ENCODE measurements around the gene PRKAR1B. TPM values are rescaled to one million over a fixed set of nuclear protein-coding genes. Genes with fewer than 3 reads are reported as not detected.

The PRKAR1B gene
- total RNA-seq, 1 donor from 2014 or later = 12.5 TPM

DNA sequence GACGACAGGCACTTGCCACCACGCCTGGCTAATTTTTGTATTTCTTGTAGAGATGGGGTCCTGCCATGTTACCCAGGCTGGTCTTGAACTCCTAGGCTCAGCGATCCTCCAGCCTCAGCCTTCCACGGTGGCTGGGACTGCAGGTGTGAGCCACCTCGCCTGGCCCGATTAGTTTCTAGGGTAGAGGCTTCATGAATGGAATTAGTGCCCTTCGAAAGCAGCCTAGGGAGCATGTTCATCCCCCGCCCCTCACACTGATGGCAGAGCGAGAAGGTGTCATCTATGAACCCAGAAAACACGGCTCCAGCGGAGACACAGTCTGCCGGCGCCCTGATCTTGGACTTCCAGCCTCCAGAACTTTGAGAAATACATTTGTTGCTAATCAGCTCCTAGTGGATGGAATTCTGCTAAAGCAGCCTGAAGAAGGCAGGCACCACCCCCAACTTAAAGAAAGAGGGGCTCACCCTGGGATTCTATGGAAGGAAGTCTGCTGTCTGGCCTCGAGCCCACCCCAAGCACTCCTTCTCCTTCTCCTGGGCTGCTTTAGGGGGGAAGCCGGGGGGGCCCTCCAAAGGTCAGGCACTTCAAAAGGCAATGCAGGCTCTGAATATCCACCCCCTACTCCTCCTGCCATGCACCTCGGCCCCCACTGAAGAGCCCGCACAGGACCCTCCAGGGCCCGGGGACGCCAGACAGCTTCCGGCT, 217.5 kb downstream of the PRKAR1B start:
- DNase-seq = no peak

DNA sequence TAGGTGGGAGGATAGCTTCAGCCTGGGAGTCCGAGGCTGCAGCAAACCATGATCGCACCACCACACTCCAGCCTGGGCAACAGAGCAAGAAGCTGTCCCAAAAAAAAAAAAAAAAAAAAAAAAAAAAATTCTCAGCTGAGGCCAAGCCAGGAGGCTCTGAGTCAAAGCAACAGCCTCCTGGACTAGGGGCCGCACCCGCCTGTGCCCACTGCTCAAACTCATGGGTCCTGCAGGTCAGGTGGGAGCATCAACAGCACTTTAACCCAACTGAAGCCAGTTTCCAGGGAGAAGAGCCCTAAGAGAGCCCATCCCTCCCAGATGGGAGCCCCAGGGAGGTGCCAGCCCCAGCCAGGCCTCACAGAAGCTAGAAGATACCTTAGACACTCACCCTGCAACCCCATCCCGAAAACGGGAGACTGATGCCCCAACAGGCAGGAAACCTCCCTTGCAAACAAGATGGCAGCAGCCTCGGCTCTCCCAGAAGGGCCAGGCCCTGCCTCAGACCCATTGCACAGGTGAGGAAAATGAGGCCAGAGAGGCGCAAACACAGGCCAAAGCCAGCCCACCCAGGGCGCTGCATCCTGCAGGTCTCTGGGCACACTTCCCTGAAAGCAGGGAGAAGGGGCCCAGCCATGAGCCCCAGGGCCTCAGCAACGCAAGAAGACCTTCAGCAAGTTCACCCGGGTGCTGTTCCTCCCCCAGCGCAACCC, 218.5 kb downstream of the PRKAR1B start:
- no peak for DNase-seq

DNA sequence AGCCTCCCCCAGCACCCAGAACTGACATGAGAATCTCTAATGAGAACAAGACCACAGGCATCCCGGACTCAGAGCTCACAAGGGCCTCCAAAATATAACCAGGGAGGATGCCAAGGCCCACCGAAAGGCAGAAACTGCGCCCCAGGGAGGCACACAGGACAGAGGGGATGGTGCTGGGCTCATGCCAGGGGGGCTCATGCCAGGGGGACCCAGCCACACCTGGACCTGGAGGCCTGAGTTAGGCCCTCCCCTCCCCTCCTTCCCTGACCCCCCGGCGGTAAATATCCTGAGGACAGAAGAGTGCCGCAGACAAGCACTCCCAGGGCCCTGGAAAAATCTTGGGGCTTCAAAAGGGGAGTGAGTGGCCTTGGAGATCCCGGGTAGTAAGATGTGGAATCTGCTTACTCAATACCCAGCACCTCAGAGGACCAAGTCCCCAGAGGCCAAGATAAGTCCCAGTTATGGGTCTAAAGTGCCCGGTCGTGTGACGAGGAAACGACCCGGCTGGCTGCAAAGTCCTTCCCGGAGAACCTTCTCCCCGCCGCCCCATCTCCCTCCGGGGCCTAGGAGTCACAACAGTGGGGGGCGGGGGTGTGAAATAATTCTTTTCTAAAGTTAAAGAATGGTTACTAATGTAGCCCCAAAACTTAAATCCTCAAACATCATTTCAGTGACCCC, 219.3 kb downstream of the PRKAR1B start:
- no peak for DNase-seq

DNA sequence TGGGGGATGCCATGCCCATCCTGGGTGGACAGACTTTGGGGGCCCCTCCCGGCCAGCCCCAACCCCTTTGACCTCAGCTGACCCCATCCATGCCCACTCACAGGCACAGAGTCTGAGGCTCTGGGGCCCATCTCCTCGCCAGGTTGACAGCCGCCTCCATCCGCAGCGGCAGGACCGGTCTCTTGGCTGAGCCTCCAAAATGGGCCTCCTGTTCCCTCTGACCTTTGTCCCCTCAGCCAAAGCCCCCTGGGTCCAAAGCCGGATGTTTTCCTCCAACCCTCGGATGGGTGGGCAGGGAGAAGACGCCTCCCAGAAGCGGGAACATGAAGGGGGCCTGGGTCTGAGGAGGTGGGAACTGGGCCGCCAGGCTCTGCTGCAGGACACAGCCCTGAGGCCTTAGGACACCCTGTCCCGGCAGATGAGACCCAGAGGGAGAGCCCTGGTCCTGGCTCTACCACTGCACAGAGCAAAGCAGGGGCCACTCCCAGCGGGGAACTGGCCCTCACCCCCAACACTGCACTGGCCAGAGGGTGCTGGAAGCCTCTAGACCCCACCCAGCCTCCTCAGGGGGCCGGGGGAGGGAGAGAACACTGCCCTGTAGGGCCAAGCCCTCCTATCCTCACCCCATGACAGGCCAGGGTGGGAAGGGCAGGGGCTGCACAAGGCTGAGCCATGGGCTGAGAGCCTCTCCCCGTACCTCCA, 220.0 kb downstream of the PRKAR1B start:
- no peak for DNase-seq

DNA sequence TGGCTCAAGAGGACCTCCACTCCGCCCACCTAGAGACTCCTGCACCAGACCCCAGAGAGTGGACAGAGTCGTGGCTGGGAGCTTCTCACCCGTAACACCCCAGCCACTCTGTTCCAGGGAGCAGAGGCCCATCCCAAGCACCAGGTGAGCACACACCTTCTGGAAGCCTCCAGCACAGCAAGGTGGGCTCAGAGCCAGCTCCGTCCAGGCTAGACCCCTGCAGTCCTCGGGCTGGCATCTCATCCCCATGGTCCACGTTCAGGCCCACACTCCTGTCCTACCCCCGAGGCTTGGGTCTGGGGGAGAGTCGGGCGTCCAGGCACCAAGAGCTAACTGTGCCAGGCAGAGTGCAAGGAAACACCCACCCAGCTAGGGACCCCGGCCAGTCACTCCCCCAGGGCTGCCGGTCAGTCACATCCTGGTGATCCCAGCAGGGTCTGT, 220.7 kb downstream of the PRKAR1B start:
- no peak for DNase-seq

DNA sequence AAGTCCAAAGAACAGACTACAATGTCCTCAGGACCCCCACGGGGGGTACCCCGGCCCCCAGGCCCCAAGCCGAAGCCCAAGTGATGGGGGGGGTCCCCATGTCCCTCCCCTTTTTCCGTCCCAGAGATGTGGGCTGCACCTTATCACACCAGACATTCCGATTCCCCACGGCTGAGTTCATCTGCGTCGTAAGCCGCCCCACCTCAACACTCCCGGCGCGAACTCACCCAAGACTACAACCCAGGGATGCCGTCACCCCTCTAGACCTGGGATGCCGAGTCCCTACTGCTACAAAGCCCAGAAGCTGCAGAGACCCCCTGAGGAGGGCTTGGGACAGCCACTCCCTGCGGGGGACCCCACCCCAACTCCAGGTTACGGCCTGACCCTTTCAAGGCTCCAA, 221.9 kb downstream of the PRKAR1B start:
- DNase-seq = no peak

DNA sequence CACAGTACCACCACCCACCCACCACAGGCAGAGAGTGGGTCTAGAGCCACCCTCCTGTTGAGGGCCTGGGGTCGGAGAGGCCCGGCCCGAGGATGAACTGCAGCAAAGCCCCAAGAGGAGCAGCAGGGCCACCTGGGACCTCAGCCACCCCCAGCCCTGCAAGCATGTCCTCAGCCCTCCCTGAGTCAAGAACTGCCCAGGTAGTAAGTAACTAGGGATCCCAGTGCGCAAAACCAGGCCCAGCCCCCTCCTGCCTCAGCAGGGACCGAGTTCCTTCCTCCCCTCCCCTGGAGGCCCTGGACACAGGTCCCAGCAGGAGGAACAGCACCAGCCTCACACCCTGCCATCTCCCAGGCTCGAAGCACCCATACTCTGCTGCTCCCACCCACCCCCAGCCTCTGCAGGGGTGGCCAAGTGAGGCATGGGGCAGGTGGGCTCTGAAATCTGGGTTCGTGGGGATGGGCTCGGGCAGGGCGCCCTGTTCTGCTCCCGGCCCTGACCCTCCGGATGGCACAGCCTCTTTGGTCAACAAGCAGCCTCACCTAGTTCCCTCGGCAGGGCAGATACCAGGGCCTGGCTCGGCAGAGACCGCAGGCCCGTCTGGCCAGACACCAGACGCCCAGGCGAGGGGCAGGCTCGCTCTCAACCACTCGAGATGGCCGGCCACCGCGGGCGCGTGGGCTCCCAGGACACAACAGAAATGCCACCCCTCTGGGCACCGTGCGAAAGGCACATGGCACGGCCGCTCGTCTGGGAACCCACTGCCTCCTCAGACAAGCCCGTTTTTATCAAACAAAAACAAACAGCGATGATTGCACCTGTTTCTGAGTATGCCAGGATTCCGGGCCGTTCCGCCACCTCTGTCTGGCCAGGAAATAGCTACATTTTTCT, 222.6 kb downstream of the PRKAR1B start:
- DNase-seq = no peak

DNA sequence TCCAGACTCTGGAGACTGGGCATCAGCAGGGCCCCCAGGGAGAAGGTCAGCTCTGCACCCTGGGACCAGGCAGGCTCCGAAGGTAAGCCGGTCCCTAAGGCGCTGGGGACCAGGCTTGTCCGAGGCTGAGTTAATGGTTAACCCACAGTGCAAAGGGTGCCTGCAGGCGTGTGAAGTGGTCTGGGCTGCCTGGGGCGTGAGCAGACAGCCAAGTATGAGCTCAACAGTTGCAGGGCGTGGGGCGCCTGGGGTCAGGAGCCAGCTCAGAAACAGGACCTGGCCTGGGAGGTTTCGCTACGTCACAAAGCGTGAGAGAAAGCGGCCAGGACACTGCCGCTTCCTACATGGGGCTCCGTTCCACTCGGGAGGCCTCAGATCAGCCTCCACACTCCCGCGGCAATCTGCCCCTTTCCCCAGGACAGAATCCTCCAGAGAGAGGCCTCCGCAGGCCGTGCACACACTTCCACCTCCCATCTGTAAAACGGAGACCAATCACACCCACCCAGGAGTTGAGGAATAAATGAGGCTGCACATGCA, 223.4 kb downstream of the PRKAR1B start:
- no peak for DNase-seq

DNA sequence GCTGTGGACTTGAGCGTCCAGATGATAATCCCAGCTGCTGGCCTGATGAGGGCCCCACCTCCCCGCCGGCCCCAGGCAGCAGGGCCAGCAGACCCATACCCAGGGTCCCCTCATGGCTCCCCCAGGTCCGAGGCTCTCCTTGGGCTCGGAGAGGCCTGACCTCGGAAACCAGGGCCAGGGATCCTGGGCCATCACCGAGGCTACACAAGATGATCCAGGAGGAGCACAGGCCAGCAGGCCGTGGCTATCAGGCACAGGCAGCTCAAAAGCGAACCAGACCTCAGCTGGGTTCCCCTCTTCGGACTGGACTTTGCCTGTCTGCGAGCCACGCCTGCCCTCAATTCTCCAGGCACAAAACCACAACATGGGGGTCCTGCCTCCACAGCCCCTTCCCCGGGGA, 224.8 kb downstream of the PRKAR1B start:
- no peak for DNase-seq

DNA sequence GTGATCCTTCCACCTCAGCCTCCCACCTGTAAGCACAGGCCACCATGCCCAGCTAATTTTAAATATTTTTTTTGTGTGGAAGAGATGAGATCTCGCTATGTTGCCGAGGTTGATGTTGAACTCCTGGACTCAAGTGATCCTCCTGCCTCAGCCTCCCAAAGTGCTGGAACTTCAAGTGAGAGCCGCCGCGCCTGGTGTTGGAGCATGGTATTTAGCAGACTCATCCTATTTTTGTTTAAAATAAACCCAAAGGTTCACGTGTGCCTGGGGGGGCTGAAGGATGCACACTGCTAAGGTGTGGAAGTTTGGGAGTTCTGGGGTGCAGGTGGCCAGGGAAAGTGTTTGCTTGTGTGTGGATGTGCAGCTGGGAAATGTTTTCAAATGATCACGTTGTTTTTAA, 225.6 kb downstream of the PRKAR1B start:
- DNase-seq = no peak

DNA sequence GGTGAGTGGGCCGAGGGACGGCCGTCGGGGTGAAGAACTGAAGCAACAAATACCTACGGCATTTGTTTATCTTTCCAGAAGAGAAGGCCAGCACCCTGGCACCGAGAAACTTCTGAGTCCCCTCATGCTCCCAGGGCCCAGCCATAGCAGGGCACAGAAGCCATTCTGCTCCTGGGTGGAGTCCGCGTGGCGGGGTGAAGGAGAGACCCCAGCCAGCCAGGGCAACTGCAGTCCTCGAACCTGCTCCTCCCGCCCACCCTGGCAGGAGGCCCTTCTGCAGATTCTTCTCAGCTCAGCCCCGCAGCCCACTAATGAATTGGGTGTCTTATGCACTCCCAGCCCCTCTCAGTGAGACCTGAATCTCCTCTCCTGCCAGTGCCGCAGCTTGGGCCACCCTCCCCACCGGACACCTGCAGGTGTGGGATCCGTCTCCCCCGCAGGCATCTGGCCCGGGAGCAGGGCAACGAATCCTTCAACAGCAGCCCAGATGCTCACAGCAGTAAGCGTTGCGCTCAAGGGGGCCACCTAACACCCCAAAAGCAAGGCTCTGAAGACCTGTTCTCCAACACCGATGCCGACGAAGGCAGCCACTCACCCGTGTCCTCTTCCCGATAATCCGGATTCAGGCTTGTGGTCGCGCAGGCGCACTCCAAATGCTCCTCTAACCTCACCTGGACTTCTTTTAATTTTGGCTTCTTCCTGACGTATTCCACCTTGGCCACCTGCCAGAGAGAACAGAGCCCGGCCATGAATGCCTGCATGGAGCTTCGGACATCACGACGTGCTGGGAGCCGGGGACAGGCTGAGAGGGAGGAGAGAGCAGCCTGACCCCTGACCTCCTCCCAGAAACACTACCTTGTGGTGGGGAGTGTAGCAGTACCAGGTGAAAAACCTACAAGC, 226.3 kb downstream of the PRKAR1B start:
- DNase-seq = no peak

DNA sequence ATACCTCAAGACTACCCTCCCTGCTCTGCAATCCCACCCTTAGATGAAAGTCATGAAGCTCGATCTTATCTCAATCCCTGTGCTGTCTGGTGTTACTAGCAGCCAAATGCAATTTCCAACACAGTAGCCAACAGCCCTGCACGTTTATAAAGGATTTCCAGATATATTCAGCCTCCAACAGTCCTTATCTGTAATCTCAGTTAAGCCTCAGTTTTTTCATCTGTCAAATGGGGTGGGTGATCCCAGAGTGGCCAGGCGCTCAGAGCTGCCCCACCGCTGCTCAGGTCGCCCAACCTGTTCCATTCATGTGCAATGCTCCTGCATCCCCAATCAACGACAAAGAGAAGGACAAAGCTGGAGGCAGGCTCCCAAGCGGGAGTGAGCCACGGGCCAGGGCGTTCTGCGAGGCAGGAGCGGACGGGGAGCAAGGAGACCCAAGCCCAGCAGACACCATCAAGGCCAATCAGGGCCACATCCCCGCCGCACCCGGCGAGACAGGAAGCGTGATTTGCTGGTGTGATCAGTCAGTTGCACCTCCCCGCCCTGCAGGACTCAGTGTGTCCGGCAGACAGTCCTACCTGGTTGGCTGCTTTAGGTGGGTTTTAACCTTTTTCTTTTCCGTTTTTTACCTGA, 227.1 kb downstream of the PRKAR1B start:
- no peak for DNase-seq

Other genes with a start within 250 kb of the PRKAR1B start
- 30.0 TPM for gene PDGFA, start 207.4 kb downstream of the PRKAR1B start, total RNA-seq
- gene DNAAF5, start 582 bp downstream of the PRKAR1B start, total RNA-seq = 12.4 TPM
- gene SUN1, start 105.2 kb upstream of the PRKAR1B start, total RNA-seq = 246 TPM
- gene GET4, start 149.3 kb upstream of the PRKAR1B start, total RNA-seq = 23.7 TPM
- 5.9 TPM for gene ADAP1, start 227.4 kb upstream of the PRKAR1B start, total RNA-seq
- gene COX19, start 248.3 kb upstream of the PRKAR1B start, total RNA-seq = 13.3 TPM